Measurements from ENCODE around the gene CABLES2.

The CABLES2 gene

GRCh38 chr20:62396367-62397239, 10.5 kb downstream of the CABLES2 start:
- H3K4me3 ChIP-seq (ENCODE audit: low read length), result no peak overlapping the region
- TF ChIP-seq ZNF274 (IDR thresholded peaks at IDR 0.05; ENCODE audit: low read depth, low read length), result no peak

- TF ChIP-seq ZNF274 (IDR thresholded peaks at IDR 0.05; ENCODE audit: low read depth, low read length), result no peak
- H3K4me3 ChIP-seq (ENCODE audit: low read length), result no peak overlapping the region
These were observed 11.5 kb downstream of the CABLES2 start for GRCh38 chr20:62395311-62396242.

DNA sequence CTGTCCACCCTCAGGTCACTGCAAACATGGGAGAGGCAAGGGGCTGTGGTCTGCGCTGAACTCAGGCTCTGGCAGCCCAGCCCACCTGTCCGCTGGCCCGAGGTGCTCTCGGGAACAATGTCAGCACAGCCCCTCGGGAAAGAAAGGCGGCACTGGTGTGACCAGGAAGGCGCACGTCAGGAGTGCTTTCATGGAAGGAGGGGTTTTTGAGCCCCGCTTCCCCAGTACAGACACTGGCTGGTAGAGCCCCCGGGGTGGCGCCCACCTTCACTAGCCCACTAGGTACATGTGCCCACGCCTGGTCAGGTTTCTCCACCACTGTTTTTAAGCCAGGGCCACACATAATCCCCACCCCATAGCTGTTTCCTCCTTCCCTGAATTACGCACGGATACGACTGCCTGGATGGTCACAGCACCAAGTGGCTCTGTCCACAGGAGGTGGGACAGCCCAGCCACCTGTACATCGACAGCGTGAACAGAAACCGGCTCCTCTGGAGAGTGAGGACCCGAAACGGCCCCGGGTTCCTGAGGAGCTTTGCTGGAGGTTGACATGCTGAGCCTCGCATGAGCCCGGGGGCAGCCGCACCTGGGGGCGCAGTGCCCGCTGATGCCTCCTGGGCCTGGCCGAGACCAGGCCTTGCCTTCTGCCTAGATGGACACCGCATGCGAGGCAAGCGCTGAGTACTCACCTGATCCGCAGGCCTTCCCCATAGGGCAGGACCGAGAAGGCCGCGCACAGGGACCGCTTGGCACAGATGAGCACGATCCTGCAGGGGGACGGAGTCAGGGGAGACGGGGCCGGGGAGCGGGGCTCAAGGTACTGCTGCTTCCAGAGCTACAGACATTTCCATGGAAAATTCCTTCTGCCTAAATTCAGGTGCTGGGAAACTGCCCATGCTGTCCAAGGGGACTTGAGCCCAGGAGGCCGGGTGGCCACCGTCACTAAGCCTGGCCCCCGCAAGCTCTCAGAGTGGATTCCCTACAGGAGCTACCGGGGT, 12.5 kb downstream of the CABLES2 start:
- no peak overlapping the region for H3K4me3 ChIP-seq (ENCODE audit: low read length)
- TF ChIP-seq ZNF274 (IDR thresholded peaks at IDR 0.05; ENCODE audit: low read depth, low read length), result no peak

- no peak for TF ChIP-seq ZNF274 (IDR thresholded peaks at IDR 0.05; ENCODE audit: low read depth, low read length)
- H3K4me3 ChIP-seq (ENCODE audit: low read length), result no peak overlapping the region
These were observed 13.3 kb downstream of the CABLES2 start for GRCh38 chr20:62393830-62394229.

DNA sequence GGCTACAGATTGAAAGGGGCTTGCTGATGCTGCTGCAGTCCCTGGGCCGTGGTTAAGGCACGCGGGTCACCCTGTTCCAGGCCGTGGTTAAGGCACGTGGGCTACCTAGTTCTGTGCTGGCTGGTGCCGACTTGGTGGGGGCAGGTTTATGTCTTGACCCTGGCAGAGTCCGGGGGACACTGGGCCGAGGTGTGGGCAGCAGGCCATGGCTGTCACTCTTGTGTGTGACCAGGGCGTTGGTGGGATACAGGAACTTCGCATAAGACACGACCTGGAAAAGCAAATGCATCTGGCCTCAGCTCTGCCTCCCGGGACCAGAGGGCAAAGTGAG, 13.8 kb downstream of the CABLES2 start:
- no peak for TF ChIP-seq ZNF274 (IDR thresholded peaks at IDR 0.05; ENCODE audit: low read depth, low read length)
- H3K4me3 ChIP-seq (ENCODE audit: low read length), result no peak overlapping the region

- H3K4me3 ChIP-seq (ENCODE audit: low read length), result no peak overlapping the region
- TF ChIP-seq ZNF274 (IDR thresholded peaks at IDR 0.05; ENCODE audit: low read depth, low read length), result no peak
These were observed 14.3 kb downstream of the CABLES2 start for GRCh38 chr20:62392621-62393334.

GRCh38 chr20:62392077-62392418, 15.0 kb downstream of the CABLES2 start:
- no peak for TF ChIP-seq ZNF274 (IDR thresholded peaks at IDR 0.05; ENCODE audit: low read depth, low read length)
- H3K4me3 ChIP-seq (ENCODE audit: low read length), result no peak overlapping the region

DNA sequence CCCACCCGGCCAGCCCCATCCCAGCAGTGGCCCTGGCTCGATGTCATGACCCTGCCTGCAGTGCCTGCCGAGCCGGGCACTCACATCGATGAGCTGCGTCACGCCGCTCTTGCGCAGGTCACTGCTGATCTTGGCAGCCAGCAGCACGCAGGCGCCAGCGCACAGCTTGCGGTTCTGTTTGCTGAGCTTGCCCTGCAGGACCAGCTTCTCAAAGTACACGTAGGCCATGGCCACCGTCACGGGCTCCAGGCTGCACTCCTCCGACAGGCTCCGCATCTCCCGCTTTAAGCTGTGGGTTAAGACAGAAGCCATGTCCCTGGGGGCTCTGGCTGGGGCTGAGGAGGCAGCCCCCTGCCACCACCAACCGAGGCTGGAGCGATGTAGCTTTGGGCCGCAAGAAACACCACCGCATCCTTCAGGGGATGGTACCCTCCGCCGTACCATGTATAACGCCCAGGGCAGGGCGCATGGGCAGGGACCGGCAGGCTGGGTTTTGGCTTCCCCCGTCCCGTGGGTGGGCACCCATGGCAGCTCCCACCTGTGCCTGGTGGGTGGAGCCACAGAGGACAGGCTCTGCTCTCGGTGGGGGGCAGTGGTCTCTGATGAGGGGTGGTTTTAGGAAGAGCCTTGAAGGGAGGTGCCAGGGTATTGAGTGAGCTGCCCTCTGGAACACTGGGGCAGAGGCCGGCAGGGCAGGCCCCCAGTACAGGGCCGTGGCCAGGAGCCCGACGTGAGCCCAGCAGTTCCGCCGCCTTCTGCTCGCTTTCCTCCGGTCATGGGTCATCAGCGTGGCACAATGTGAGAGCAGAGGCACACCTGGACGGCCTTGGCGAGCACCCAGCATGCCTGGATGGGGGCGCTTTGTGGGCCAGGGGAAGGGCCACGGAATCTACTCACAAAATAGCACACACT, 15.7 kb downstream of the CABLES2 start:
- TF ChIP-seq ZNF274 (IDR thresholded peaks at IDR 0.05; ENCODE audit: low read depth, low read length), result no peak
- no peak overlapping the region for H3K4me3 ChIP-seq (ENCODE audit: low read length)

DNA sequence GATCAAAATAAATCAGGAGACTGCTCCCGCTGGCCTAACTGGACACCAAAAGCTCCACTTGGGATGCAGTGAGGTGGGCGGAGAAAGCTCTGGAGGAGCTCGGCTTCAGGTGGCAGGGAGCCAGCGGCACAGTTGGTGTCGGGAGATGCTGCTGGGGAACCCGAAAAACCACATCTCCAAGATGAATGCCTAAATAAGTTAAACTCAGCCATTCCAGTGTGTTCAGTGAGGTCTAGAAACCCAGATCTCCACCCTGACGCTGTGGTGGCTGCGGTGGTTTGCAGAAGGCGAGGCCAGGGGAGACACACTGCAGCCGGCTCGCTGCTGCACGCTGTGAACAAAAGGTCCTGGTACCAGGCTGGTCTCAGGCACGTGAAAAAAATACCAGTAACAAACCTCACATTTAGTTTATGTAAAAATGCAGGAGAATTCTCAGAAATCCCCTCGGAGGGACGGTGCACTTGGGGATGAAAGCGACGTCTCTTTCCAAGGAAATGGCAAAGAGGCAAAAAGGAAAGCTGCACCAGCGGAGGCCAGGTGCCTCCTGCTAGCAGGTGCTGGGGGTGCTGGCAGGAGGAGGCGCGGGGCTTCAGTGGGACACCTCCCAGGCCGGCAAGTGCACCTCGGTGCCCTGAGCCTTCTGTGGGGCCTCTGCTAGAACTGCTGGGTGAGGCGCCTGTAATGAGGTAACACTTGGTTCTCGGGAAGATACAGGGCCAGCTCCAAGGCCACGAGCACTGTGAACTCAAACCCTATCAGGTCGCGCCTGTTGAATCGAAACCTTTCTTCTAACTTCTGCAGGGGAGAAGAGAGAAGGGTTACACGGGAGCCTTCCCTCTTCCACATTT, 16.5 kb downstream of the CABLES2 start:
- no peak for TF ChIP-seq ZNF274 (IDR thresholded peaks at IDR 0.05; ENCODE audit: low read depth, low read length)
- no peak overlapping the region for H3K4me3 ChIP-seq (ENCODE audit: low read length)

GRCh38 chr20:62389601-62390087, 17.4 kb downstream of the CABLES2 start:
- TF ChIP-seq ZNF274 (IDR thresholded peaks at IDR 0.05; ENCODE audit: low read depth, low read length), result no peak
- no peak overlapping the region for H3K4me3 ChIP-seq (ENCODE audit: low read length)

GRCh38 chr20:62388839-62389600, 18.1 kb downstream of the CABLES2 start:
- no peak for TF ChIP-seq ZNF274 (IDR thresholded peaks at IDR 0.05; ENCODE audit: low read depth, low read length)
- no peak overlapping the region; the same call in 1 of the 2 replicates for H3K4me3 ChIP-seq (ENCODE audit: low read length)

All from GM08714 (cell line).